ENCODE measurements around the gene TBKBP1. TPM values are rescaled to one million over a fixed set of nuclear protein-coding genes. Genes with fewer than 3 reads are reported as not detected.

The TBKBP1 gene
- polyA plus RNA-seq, 2 of the 4 experiments (the other 2 are of a cell fraction), result 3.4 to 9.3 TPM

GRCh38 chr17:47701608-47702007, 7.6 kb downstream of the TBKBP1 start:
- Histone ChIP-seq H3K27ac (no peak overlapping the region), H3K4me1 (no peaks in the 10 kb centered on the region), H3K4me2 (no peak overlapping the region), H3K9me3 (no peaks in the 10 kb centered on the region), H3K4me3 (no peak overlapping the region)
- ATAC-seq (peak in 1 of 2 experiments; percentile 15; a peak in 2 of 6 replicates), FAIRE-seq (no peak), DNase-seq (ENCODE audit: low read depth in 1 of 2, low spot score in 1 of 2) (no peak)
- POLR2A ChIA-PET, result no interaction called here
- CTCF ChIA-PET, result interaction anchor here (0.5 to 7.3 kb wide), 9 partner anchors 9 to 188 kb away, joined by 3 to 130 read pairs (median 9); partner anchors contain the start of gene TBX21
- 95% methylated on average over 4 of the region's 4 CpGs for WGBS (ENCODE audit: missing lambda C conversion rate)
- TF ChIP-seq POLR2AphosphoS2 (conservative IDR thresholded peaks at IDR 0.05; ENCODE audit: low read length) (no peak), ESRRA (IDR thresholded peaks at IDR 0.05; ENCODE audit: borderline replicate concordance, low read length) (no peak), EP300 (IDR thresholded peaks at IDR 0.05) (no peak), JUN (IDR thresholded peaks at IDR 0.05) (no peak), CBX2 (IDR thresholded peaks at IDR 0.05; ENCODE audit: borderline replicate concordance, low read depth) (no peak)
- TF ChIP-seq, protein P1, sequence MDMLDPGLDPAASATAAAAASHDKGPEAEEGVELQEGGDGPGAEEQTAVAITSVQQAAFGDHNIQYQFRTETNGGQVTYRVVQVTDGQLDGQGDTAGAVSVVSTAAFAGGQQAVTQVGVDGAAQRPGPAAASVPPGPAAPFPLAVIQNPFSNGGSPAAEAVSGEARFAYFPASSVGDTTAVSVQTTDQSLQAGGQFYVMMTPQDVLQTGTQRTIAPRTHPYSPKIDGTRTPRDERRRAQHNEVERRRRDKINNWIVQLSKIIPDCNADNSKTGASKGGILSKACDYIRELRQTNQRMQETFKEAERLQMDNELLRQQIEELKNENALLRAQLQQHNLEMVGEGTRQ (IDR thresholded peaks at IDR 0.05), result no peak

- ChIA-PET POLR2A (interaction anchor here (0.6 kb wide), 1 partner anchor 80 kb away, joined by 3 read pairs; no protein-coding TSS in a partner anchor), CTCF (interaction anchor here (0.7 to 7.3 kb wide), 7 partner anchors 8 to 100 kb away, joined by 3 to 130 read pairs (median 19); partner anchors contain the start of gene TBX21)
- Histone ChIP-seq H3K4me2 (no peak overlapping the region), H3K9me3 (no peaks in the 10 kb centered on the region), H3K4me1 (no peaks in the 10 kb centered on the region), H3K4me3 (no peak overlapping the region), H3K27ac (no peak overlapping the region)
- TF ChIP-seq SMC3 (IDR thresholded peaks at IDR 0.05), result no peak
- no peak for TF ChIP-seq CEBPB (IDR thresholded peaks at IDR 0.05)
- TF ChIP-seq MYC (IDR thresholded peaks at IDR 0.05; ENCODE audit: borderline replicate concordance, low read length), result no peak
- no peak for TF ChIP-seq EHF (CRISPR knock-in tag; IDR thresholded peaks at IDR 0.05)
- TF ChIP-seq ZNF302 (CRISPR knock-in tag; IDR thresholded peaks at IDR 0.05), result no peak
- TF ChIP-seq MAFK (IDR thresholded peaks at IDR 0.05; ENCODE audit: partially characterized antibody), result no peak
- TF ChIP-seq, protein P2, sequence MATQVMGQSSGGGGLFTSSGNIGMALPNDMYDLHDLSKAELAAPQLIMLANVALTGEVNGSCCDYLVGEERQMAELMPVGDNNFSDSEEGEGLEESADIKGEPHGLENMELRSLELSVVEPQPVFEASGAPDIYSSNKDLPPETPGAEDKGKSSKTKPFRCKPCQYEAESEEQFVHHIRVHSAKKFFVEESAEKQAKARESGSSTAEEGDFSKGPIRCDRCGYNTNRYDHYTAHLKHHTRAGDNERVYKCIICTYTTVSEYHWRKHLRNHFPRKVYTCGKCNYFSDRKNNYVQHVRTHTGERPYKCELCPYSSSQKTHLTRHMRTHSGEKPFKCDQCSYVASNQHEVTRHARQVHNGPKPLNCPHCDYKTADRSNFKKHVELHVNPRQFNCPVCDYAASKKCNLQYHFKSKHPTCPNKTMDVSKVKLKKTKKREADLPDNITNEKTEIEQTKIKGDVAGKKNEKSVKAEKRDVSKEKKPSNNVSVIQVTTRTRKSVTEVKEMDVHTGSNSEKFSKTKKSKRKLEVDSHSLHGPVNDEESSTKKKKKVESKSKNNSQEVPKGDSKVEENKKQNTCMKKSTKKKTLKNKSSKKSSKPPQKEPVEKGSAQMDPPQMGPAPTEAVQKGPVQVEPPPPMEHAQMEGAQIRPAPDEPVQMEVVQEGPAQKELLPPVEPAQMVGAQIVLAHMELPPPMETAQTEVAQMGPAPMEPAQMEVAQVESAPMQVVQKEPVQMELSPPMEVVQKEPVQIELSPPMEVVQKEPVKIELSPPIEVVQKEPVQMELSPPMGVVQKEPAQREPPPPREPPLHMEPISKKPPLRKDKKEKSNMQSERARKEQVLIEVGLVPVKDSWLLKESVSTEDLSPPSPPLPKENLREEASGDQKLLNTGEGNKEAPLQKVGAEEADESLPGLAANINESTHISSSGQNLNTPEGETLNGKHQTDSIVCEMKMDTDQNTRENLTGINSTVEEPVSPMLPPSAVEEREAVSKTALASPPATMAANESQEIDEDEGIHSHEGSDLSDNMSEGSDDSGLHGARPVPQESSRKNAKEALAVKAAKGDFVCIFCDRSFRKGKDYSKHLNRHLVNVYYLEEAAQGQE (IDR thresholded peaks at IDR 0.05), result no peak
- TF ChIP-seq, protein P1 (IDR thresholded peaks at IDR 0.05), result no peak
- TF ChIP-seq FOSL2 (IDR thresholded peaks at IDR 0.05), result no peak
- TF ChIP-seq FOSL2 (CRISPR knock-in tag; IDR thresholded peaks at IDR 0.05), result no peak
- no peak for TF ChIP-seq FOSB (CRISPR knock-in tag; IDR thresholded peaks at IDR 0.05)
- no peak for TF ChIP-seq ZC3H11A (IDR thresholded peaks at IDR 0.05)
- TF ChIP-seq KDM5A (IDR thresholded peaks at IDR 0.05), result no peak
- TF ChIP-seq ZSCAN20 (CRISPR knock-in tag; IDR thresholded peaks at IDR 0.05), result no peak
- no peak for TF ChIP-seq CBX2 (IDR thresholded peaks at IDR 0.05; ENCODE audit: borderline replicate concordance, low read depth)
- TF ChIP-seq ZFP36 (IDR thresholded peaks at IDR 0.05; ENCODE audit: borderline replicate concordance, partially characterized antibody), result no peak
- DNase-seq (ENCODE audit: low read depth in 1 of 2, low spot score in 1 of 2), result no peak
- no peak for FAIRE-seq
- WGBS (ENCODE audit: missing lambda C conversion rate), result 90% methylated on average over 10 of the region's 12 CpGs
- no peak for ATAC-seq
These were observed 8.5 kb downstream of the TBKBP1 start for GRCh38 chr17:47702391-47702995.

All from A549 (cell line).